A673 (cell line): ENCODE data around the gene GLCE. TPM values are rescaled to one million over a fixed set of nuclear protein-coding genes. Genes with fewer than 3 reads are reported as not detected.

Experiments
- BruUV-seq: library from RNA; stranded (reverse); fragments of 400-500 nt; replicated peaks from 2 replicates; lab custom pipeline; 2021; lab: Mats Ljungman, UMichigan
- CTCF ChIA-PET: fragments of 300-600 bp; sonication (Branson Sonifier 250); formaldehyde crosslinking; loops from one replicate; lab custom pipeline; 2022; ENCODE audit warnings: antibody characterized with exemption; lab: Charles Lee
- POLR2A ChIA-PET: fragments of 300-600 bp; sonication (Branson Sonifier 250); formaldehyde crosslinking; loops from one replicate; lab custom pipeline; 2022; ENCODE audit warnings: antibody characterized with exemption; ENCODE audit not compliant: low non-redundant PET; lab: Charles Lee
- DNase-seq: peaks from one replicate; pipeline ENCODE4 v3.0.0-alpha.2; 2015; ENCODE audit warnings: low spot score
- H3K27ac ChIP-seq: fragments of 200-600 bp; sonication (generic); 2 replicates; pipeline ENCODE4 v1.5.1; 2016; ENCODE audit warnings: mixed run types, low read depth, mild to moderate bottlenecking, mixed read lengths, antibody characterized with exemption, low read length; ENCODE audit not compliant: poor library complexity, severe bottlenecking
- H3K27me3 ChIP-seq: fragments of 200-600 bp; sonication (generic); replicated peaks from 2 replicates; pipeline ENCODE4 v1.6.1; 2017; ENCODE audit warnings: mixed run types, low read depth, mild to moderate bottlenecking, mixed read lengths, antibody characterized with exemption, low read length; ENCODE audit not compliant: insufficient read depth, poor library complexity
- H3K36me3 ChIP-seq: fragments of 200-600 bp; sonication (generic); 2 replicates; pipeline ENCODE4 v1.6.1; 2016; ENCODE audit warnings: mixed run types, mild to moderate bottlenecking, mixed read lengths, antibody characterized with exemption, low read length; ENCODE audit not compliant: insufficient read depth, poor library complexity, severe bottlenecking
- H3K4me1 ChIP-seq: fragments of 200-600 bp; sonication (generic); 2 replicates; pipeline ENCODE4 v1.6.1; 2017; ENCODE audit warnings: mixed run types, mild to moderate bottlenecking, mixed read lengths, antibody characterized with exemption, low read length; ENCODE audit not compliant: insufficient read depth, poor library complexity, severe bottlenecking
- H3K4me3 ChIP-seq: fragments of 200-600 bp; sonication (generic); 2 replicates; pipeline ENCODE4 v1.5.1; 2016; ENCODE audit warnings: low read depth, mixed run types, mild to moderate bottlenecking, mixed read lengths, low read length; ENCODE audit not compliant: poor library complexity, severe bottlenecking
- H3K9me3 ChIP-seq: fragments of 200-600 bp; sonication (generic); 2 replicates; pipeline ENCODE4 v1.6.1; 2016; ENCODE audit warnings: mixed run types, low read depth, mild to moderate bottlenecking, mixed read lengths, antibody characterized with exemption, low read length; ENCODE audit not compliant: poor library complexity, severe bottlenecking
- EZH2 ChIP-seq: fragments of 200-600 bp; sonication (generic); IDR thresholded peaks from 2 replicates; pipeline ENCODE4 v1.6.1; 2017; ENCODE audit warnings: borderline replicate concordance, low read depth, mild to moderate bottlenecking, mixed read lengths, antibody characterized with exemption, low read length; ENCODE audit not compliant: poor library complexity, severe bottlenecking
- intact Hi-C: fragments of 100-400 bp; cut with micrococcal nuclease; formaldehyde crosslinking; loops from one replicate; pipeline ENCODE4 v1.10.0; 2022; ENCODE audit not compliant: unreplicated experiment
- total RNA-seq: library from RNA; stranded (reverse); gene quantifications from 2 replicates; pipeline ENCODE4 v1.2.3, GENCODE V29; 2021
- TF ChIP-seq, protein P1 (sequence below): fragments of 300-800, 200-600 bp; sonication (generic); conservative IDR thresholded peaks from 2 replicates; pipeline ENCODE4 v1.5.1; 2017; ENCODE audit warnings: low read depth, mild to moderate bottlenecking, antibody characterized with exemption, low read length, moderate library complexity, mixed read lengths

GLCE gene
- total RNA-seq, 1 experiment from 2014 or later, result 44.6 TPM

DNA sequence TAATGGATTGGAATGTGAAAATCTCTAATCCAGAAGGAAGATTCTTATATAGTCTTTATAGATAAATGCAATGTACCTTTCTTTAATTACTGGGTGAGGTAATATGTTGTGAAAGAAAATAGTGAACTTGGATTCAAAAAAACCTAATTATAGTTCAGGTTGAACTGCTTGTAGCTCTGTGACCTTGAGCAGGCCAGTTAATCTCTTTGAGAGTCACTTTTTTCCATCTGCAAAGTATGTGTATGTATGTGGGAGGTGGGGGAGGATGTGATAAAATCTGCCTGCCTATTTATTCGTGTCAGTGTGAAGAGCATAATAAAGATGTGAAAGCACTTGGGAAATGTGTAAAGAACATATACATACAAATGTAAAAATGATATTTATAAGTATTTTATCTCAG, 34.4 kb downstream of the GLCE start:
- POLR2A ChIA-PET, result no interaction called here
- DNase-seq, result no peak
- Histone ChIP-seq H3K36me3 (peaks cover 3% of the 10 kb centered on the region), H3K27ac (no peak overlapping the region), H3K27me3 (no peaks in the 10 kb centered on the region), H3K4me1 (peaks cover 19% of the 10 kb centered on the region), H3K4me3 (no peak overlapping the region), H3K9me3 (peaks cover 7% of the 10 kb centered on the region)
- CTCF ChIA-PET, result no interaction called here
- TF ChIP-seq, protein P1, sequence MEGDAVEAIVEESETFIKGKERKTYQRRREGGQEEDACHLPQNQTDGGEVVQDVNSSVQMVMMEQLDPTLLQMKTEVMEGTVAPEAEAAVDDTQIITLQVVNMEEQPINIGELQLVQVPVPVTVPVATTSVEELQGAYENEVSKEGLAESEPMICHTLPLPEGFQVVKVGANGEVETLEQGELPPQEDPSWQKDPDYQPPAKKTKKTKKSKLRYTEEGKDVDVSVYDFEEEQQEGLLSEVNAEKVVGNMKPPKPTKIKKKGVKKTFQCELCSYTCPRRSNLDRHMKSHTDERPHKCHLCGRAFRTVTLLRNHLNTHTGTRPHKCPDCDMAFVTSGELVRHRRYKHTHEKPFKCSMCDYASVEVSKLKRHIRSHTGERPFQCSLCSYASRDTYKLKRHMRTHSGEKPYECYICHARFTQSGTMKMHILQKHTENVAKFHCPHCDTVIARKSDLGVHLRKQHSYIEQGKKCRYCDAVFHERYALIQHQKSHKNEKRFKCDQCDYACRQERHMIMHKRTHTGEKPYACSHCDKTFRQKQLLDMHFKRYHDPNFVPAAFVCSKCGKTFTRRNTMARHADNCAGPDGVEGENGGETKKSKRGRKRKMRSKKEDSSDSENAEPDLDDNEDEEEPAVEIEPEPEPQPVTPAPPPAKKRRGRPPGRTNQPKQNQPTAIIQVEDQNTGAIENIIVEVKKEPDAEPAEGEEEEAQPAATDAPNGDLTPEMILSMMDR, result no peak
- TF ChIP-seq EZH2, result no peak
- intact Hi-C loops, result no loop called here
- BruUV-seq, result no TSS peak

- Histone ChIP-seq H3K4me1 (no peaks in the 10 kb centered on the region), H3K9me3 (peaks cover 4% of the 10 kb centered on the region), H3K4me3 (no peak overlapping the region), H3K27me3 (no peaks in the 10 kb centered on the region), H3K36me3 (no peaks in the 10 kb centered on the region), H3K27ac (no peak overlapping the region)
- intact Hi-C loops, result no loop called here
- POLR2A ChIA-PET, result interaction anchor here (0.6 kb wide), 1 partner anchor 251 kb away, joined by 3 read pairs; no protein-coding TSS in a partner anchor
- BruUV-seq, result no TSS peak
- TF ChIP-seq, protein P1, result no peak
- no peak for TF ChIP-seq EZH2
- CTCF ChIA-PET, result no interaction called here
- DNase-seq, result no peak
These were observed 40.7 kb downstream of the GLCE start for GRCh38 chr15:69200832-69201745.

GRCh38 chr15:69206079-69206478, 45.6 kb downstream of the GLCE start:
- TF ChIP-seq, protein P1, result no peak
- no peak for TF ChIP-seq EZH2
- Histone ChIP-seq H3K4me1 (no peaks in the 10 kb centered on the region), H3K27ac (no peak overlapping the region), H3K9me3 (peaks cover 4% of the 10 kb centered on the region), H3K27me3 (no peaks in the 10 kb centered on the region), H3K4me3 (no peak overlapping the region), H3K36me3 (no peaks in the 10 kb centered on the region)
- CTCF ChIA-PET, result no interaction called here
- intact Hi-C loops, result no loop called here
- DNase-seq, result no peak
- POLR2A ChIA-PET, result no interaction called here
- no TSS peak for BruUV-seq
